GDM1 (cell line): Measurements from ENCODE around the gene PLPP2.
"Not testable (repeated sequence)": the region's sequence is repeated elsewhere in the genome, so short reads cannot be mapped to it uniquely, and the experiment has no call there.

Experiments used
- DNase-seq: peaks from one replicate; lab custom pipeline; 2025; lab: John Stamatoyannopoulos, UW

The PLPP2 gene

GRCh38 chr19:292951-293350 lies 1.7 kb upstream of the PLPP2 start:
- no peak for DNase-seq

- DNase-seq = no peak
Measured at GRCh38 chr19:292281-292884, 1.2 kb upstream of the PLPP2 start.

GRCh38 chr19:291561-292280 lies 518 bp upstream of the PLPP2 start:
- DNase-seq = no peak

- no peak for DNase-seq
Measured at GRCh38 chr19:290372-291005, 714 bp downstream of the PLPP2 start.

- no peak for DNase-seq
Measured at GRCh38 chr19:289651-290371, 1.4 kb downstream of the PLPP2 start.

- no peak for DNase-seq
Measured at GRCh38 chr19:288911-289310, 2.3 kb downstream of the PLPP2 start.

- DNase-seq = no peak
Measured at GRCh38 chr19:287381-287871, 3.8 kb downstream of the PLPP2 start.

GRCh38 chr19:283395-283794 lies 7.8 kb downstream of the PLPP2 start:
- no peak for DNase-seq

GRCh38 chr19:282501-282900 lies 8.7 kb downstream of the PLPP2 start:
- no peak for DNase-seq

- no peak for DNase-seq
Measured at GRCh38 chr19:281992-282391, 9.2 kb downstream of the PLPP2 start.

GRCh38 chr19:281156-281853 lies 9.9 kb downstream of the PLPP2 start:
- DNase-seq = no peak

- no peak for DNase-seq
Measured at GRCh38 chr19:280541-281009, 10.6 kb downstream of the PLPP2 start.

GRCh38 chr19:279656-280055 lies 11.5 kb downstream of the PLPP2 start:
- DNase-seq = no peak

GRCh38 chr19:279231-279630 lies 12.0 kb downstream of the PLPP2 start:
- no peak for DNase-seq

- no peak for DNase-seq
Measured at GRCh38 chr19:277581-278165, 13.5 kb downstream of the PLPP2 start.

- DNase-seq = no peak
Measured at GRCh38 chr19:277131-277530, 14.1 kb downstream of the PLPP2 start.

- DNase-seq = no peak
Measured at GRCh38 chr19:275958-276646, 15.1 kb downstream of the PLPP2 start.

- DNase-seq = no peak
Measured at GRCh38 chr19:275000-275399, 16.2 kb downstream of the PLPP2 start.

- DNase-seq = no peak
Measured at GRCh38 chr19:273393-273792, 17.8 kb downstream of the PLPP2 start.

- no peak for DNase-seq
Measured at GRCh38 chr19:271856-272255, 19.3 kb downstream of the PLPP2 start.

- DNase-seq = not testable (repeated sequence)
Measured at GRCh38 chr19:270766-271318, 20.4 kb downstream of the PLPP2 start.
